ENCODE measurements around the gene TENM4.

Gene TENM4

GRCh38 chr11:79342686-79343085, 98.1 kb downstream of the TENM4 start:
- DNase-seq (ENCODE audit: low spot score), result no peak

DNA sequence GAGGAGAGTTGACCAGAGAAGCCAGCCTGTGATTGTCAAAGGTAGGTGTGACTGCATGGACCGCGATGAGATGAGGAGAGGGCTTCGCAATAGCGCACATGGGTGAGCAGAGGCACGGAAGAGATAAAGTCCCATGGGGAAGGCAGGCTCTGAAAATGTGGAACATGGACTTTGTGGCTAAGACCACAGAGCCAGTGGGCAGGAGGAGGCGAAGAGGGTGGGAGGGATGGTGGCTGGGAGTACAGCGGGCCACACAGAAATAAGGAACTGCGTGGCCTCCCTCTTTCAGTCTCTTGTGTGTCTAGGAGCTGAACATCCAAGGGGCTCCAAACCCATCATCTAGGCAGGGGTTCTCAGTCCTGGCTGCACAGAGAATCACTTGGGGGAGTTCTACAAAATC, 98.6 kb downstream of the TENM4 start:
- no peak for DNase-seq (ENCODE audit: low spot score)

DNA sequence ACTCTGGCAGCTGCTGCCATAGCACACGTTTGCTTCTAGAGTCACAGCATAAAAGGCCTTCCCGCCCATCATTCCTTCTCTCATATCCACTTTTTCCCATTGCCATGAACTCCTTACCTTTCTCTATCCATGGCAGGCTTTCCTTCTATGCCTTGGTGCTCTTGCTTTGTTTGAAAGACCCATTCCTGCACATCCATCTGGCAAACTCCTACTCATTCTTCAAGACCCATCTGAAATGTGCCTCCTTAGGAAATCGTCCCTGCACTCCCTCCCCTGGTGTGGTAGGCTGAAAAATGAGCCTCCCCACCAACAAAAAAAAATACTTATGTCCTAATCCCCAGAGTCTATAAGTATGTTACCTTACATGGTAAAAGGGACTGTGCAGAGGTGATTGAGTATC, 100.3 kb downstream of the TENM4 start:
- DNase-seq (ENCODE audit: low spot score), result no peak

- no peak for DNase-seq (ENCODE audit: low spot score)
These were observed 103.9 kb downstream of the TENM4 start for GRCh38 chr11:79336797-79337517.

DNA sequence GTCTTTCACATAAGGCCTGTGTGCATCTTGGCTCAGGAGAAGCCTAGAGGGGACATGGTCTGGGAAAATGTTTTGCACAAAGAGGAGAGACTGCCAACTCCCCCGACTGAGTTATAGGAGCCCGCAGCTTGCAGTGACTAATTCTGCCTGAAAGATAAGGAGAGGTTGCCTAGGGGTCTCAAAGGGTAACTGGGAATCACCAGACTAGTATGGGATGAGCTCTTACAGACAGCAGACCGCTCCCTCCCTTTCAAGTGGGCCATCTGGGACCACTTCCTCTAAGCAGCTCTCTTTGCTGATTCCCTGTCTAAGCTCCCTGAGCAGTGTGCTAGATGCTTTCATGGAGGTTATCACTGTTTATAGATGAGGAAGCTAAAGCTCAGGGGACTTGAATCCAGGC, 105.1 kb downstream of the TENM4 start:
- no peak for DNase-seq (ENCODE audit: low spot score)

GRCh38 chr11:79333355-79333754, 107.5 kb downstream of the TENM4 start:
- DNase-seq (ENCODE audit: low spot score), result no peak

GRCh38 chr11:79332017-79332416, 108.8 kb downstream of the TENM4 start:
- DNase-seq (ENCODE audit: low spot score), result no peak

- DNase-seq (ENCODE audit: low spot score), result no peak
These were observed 109.5 kb downstream of the TENM4 start for GRCh38 chr11:79331203-79331901.

- no peak for DNase-seq (ENCODE audit: low spot score)
These were observed 110.2 kb downstream of the TENM4 start for GRCh38 chr11:79330651-79331050.

GRCh38 chr11:79329561-79329960, 111.3 kb downstream of the TENM4 start:
- DNase-seq (ENCODE audit: low spot score), result no peak

DNA sequence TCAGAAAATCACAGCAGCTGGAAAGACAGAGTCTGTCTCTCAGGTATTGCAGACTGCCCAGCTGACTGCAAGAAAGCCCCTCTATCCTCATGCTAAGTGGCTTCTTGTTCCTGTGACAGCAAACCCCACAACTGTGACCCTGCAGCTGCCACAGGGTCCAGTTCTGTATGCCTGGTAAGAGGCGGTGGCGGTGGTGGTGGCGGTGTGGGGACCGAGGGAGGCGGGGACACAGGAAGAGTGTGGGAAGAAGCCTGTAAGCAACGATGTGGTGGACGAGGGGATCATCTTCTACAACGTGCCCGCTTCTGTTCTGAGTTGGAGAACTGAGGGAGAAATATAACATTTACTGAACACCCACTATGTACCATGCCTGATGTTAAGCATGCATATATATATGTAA, 112.4 kb downstream of the TENM4 start:
- DNase-seq (ENCODE audit: low spot score), result no peak

DNA sequence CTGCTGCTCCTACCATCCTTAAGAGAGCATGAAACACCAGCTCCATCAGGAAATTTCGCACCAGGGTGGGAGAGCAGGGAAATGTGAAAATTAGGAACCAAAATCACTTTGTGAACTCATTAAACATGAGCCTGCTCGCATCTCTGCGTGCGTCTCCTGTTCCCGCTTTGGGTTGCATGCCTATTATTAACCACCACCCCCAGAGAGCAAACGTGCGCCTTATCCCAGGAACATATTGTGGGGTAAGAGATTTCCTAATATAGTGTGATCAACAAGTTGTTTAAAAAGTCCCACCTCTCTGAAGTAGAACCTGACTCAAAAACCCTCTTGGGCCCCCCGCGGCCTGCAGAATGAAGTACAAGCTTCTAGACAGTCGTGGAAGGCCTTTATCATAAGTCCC, 115.0 kb downstream of the TENM4 start:
- DNase-seq (ENCODE audit: low spot score), result peak; percentile 49

GRCh38 chr11:79321263-79321662, 119.6 kb downstream of the TENM4 start:
- DNase-seq (ENCODE audit: low spot score), result no peak

GRCh38 chr11:79314906-79315689, 125.7 kb downstream of the TENM4 start:
- no peak for DNase-seq (ENCODE audit: low spot score)

- DNase-seq (ENCODE audit: low spot score), result peak; percentile 78
These were observed 127.3 kb downstream of the TENM4 start for GRCh38 chr11:79313530-79313913.

- DNase-seq (ENCODE audit: low spot score), result no peak
These were observed 128.0 kb downstream of the TENM4 start for GRCh38 chr11:79312617-79313529.

- no peak for DNase-seq (ENCODE audit: low spot score)
These were observed 129.4 kb downstream of the TENM4 start for GRCh38 chr11:79311461-79311860.

DNA sequence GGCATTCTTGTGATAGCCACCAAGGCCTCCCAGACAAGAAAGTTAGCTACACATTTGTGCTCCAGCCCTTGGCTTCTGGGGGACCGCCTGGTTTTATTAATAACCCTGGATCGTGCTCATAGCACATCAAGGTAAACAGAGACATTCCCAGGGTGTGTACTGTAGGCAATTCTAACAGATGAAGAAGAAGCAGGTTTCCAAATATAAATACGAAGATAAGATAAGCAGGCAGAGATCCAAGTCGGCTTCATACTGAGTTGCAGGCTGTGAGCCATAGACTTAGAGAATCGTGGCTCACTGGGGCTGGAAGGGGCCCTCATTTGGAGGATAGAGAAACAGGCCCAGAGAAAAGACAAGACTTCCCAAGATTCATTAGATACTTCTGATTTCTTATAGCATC, 131.4 kb downstream of the TENM4 start:
- DNase-seq (ENCODE audit: low spot score), result no peak

DNA sequence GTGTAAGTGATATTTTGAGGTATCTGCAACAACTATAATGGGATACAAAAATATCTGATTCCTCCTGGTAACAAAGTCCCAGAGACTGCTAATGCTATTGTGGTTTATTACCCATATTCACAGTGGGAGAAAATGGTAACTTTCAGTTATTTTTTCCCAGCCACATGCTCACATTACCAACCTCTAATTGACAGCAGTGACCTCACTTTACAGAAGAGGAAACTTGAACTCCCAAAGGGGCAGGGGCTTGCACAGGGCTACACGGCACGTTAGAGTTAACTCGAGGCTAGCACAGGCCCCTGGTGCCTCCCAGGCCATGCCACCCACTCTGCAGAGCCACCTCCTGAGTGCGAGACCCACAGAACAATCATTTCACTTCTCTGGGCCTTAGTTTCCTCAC, 132.4 kb downstream of the TENM4 start:
- DNase-seq (ENCODE audit: low spot score), result no peak

DNA sequence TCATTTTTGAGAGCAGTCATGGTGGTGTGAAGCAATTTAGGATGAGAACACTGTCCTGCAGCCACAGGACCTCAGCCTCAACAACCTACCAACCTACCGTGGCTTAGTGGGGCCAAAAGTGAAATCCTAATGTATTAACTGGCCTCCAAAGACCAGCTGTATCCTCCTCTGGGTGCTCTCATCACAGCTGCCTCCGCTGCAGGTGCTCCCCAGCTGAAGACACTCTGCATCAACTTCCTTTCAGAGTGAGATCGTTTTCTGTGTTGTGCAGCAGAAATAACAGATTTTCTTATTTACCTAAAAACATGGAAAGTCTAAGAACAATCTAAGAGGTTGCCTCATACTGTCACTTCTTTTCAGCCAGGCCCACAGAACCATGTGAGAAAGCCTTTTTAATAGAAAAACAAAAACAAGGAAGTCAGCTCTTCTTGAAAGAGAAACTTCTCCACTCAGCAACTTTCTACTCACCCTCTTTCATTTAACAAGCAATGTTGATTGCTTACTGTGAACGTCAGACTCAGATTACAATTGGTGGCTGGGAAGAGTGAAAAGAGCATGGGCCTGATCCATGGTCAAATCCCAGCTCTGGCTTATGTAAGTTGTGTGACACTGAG, 136.1 kb downstream of the TENM4 start:
- DNase-seq (ENCODE audit: low spot score), result no peak

- no peak for DNase-seq (ENCODE audit: low spot score)
These were observed 144.7 kb downstream of the TENM4 start for GRCh38 chr11:79296141-79296540.
